Neural cell (in vitro differentiated cells): ENCODE data around the gene TIMM13. TPM values are rescaled to one million over a fixed set of nuclear protein-coding genes. Genes with fewer than 3 reads are reported as not detected.

Experiments
- H2AFZ ChIP-seq: fragments of 200-600, 300-800 bp; sonication (generic), shearing (Covaris generic); 2 replicates; pipeline ENCODE4 v1.6.0; 2014; ENCODE audit warnings: low read depth, mild to moderate bottlenecking, antibody characterized with exemption, low read length, moderate library complexity
- H3F3A ChIP-seq: fragments of 200-600 bp; shearing (Covaris generic); 2 replicates; pipeline ENCODE4 v1.6.1; 2016; ENCODE audit warnings: mild to moderate bottlenecking, moderate library complexity, mixed read lengths, antibody characterized with exemption, low read length; ENCODE audit not compliant: insufficient read depth, poor library complexity, severe bottlenecking
- H3K27ac ChIP-seq: fragments of 200-600, 300-800 bp; sonication (generic), shearing (Covaris generic); 2 replicates; pipeline ENCODE4 v1.5.1; 2014; ENCODE audit warnings: mild to moderate bottlenecking, low read length, moderate library complexity
- H3K27me3 ChIP-seq: fragments of 300-800, 200-600 bp; sonication (generic), shearing (Covaris generic); 2 replicates; pipeline ENCODE4 v1.6.0; 2014; ENCODE audit warnings: mild to moderate bottlenecking, low read depth, low read length, moderate library complexity; ENCODE audit not compliant: insufficient read depth
- H3K36me3 ChIP-seq: fragments of 300-800, 200-600 bp; sonication (generic), shearing (Covaris generic); 2 replicates; pipeline ENCODE4 v1.5.1; 2014; ENCODE audit warnings: mild to moderate bottlenecking, antibody characterized with exemption, low read length, moderate library complexity; ENCODE audit not compliant: insufficient read depth
- H3K4me2 ChIP-seq: fragments of 300-800, 200-600 bp; sonication (generic), shearing (Covaris generic); 2 replicates; pipeline ENCODE4 v1.6.0; 2014; ENCODE audit warnings: mild to moderate bottlenecking, low read length
- H3K4me3 ChIP-seq: fragments of 300-800, 200-600 bp; sonication (generic), shearing (Covaris generic); 2 replicates; pipeline ENCODE4 v1.5.1; 2014; ENCODE audit warnings: mild to moderate bottlenecking, low read length, moderate library complexity
- H3K79me2 ChIP-seq: fragments of 200-600 bp; shearing (Covaris generic); replicated peaks from 2 replicates; pipeline ENCODE4 v1.6.0; 2014; ENCODE audit warnings: mild to moderate bottlenecking, low read length, moderate library complexity; ENCODE audit not compliant: insufficient read depth
- H3K9ac ChIP-seq: fragments of 300-800, 200-600 bp; sonication (generic), shearing (Covaris generic); 2 replicates; pipeline ENCODE4 v1.6.1; 2016; ENCODE audit warnings: mild to moderate bottlenecking, low read length, mixed read lengths
- H3K9me2 ChIP-seq: fragments of 200-600 bp; shearing (Covaris generic); 2 replicates; pipeline ENCODE4 v1.6.1; 2016; ENCODE audit warnings: mild to moderate bottlenecking, low read length, mixed read lengths; ENCODE audit not compliant: insufficient read depth
- H3K9me3 ChIP-seq: fragments of 200-600, 300-800 bp; sonication (generic), shearing (Covaris generic); 2 replicates; pipeline ENCODE4 v1.6.1; 2016; ENCODE audit warnings: mild to moderate bottlenecking, mixed run types, low read length, moderate library complexity, mixed read lengths
- H4K20me1 ChIP-seq: fragments of 200-600 bp; shearing (Covaris generic); 2 replicates; pipeline ENCODE4 v1.6.1; 2016; ENCODE audit warnings: mild to moderate bottlenecking, mixed run types; ENCODE audit not compliant: insufficient read depth
- EP300 ChIP-seq: fragments of 450-650 bp; conservative IDR thresholded peaks from 2 replicates; pipeline ENCODE4 v1.6.1; 2014; ENCODE audit warnings: antibody characterized with exemption, mild to moderate bottlenecking, moderate library complexity; ENCODE audit not compliant: poor library complexity, severe bottlenecking
- EZH2 ChIP-seq: fragments of 200-600, 300-800 bp; shearing (Covaris generic), sonication (generic); IDR thresholded peaks from 2 replicates; pipeline ENCODE4 v1.6.1; 2014; ENCODE audit warnings: antibody characterized with exemption, low read length, borderline replicate concordance, mild to moderate bottlenecking; ENCODE audit not compliant: insufficient read depth, poor library complexity, severe bottlenecking
- MXI1 ChIP-seq: fragments of 450-650 bp; conservative IDR thresholded peaks from 2 replicates; pipeline ENCODE4 v1.6.1; 2014; ENCODE audit warnings: antibody characterized with exemption, mild to moderate bottlenecking; ENCODE audit not compliant: poor library complexity, severe bottlenecking
- POLR2AphosphoS5 ChIP-seq: IDR thresholded peaks from 2 replicates; pipeline ENCODE4 v1.6.1; 2012
- RAD21 ChIP-seq: fragments of 450-650 bp; conservative IDR thresholded peaks from 2 replicates; pipeline ENCODE4 v1.6.1; 2014; ENCODE audit warnings: antibody characterized with exemption, mild to moderate bottlenecking, moderate library complexity
- REST ChIP-seq: IDR thresholded peaks from 2 replicates; pipeline ENCODE4 v1.6.1; 2012; ENCODE audit warnings: borderline replicate concordance
- SMC3 ChIP-seq: fragments of 450-650 bp; conservative IDR thresholded peaks from 2 replicates; pipeline ENCODE4 v1.6.1; 2014; ENCODE audit warnings: antibody characterized with exemption, mild to moderate bottlenecking, moderate library complexity; ENCODE audit not compliant: poor library complexity
- TAF1 ChIP-seq: IDR thresholded peaks from 2 replicates; pipeline ENCODE4 v1.6.1; 2012; ENCODE audit warnings: low read depth
- polyA plus RNA-seq: library from polyadenylated mRNA; depleted of rRNA; stranded (reverse); fragments of >200 nt; gene quantifications from 2 replicates; pipeline ENCODE4 v1.2.3, GENCODE V29; 2014
- TF ChIP-seq, protein P1 (sequence below): fragments of 450-650 bp; IDR thresholded peaks from 2 replicates; pipeline ENCODE4 v1.5.1; 2014; ENCODE audit warnings: antibody characterized with exemption, mild to moderate bottlenecking, moderate library complexity; ENCODE audit not compliant: poor library complexity, severe bottlenecking

Gene TIMM13
- polyA plus RNA-seq, 1 donor from 2014 or later = 73.0 TPM

DNA sequence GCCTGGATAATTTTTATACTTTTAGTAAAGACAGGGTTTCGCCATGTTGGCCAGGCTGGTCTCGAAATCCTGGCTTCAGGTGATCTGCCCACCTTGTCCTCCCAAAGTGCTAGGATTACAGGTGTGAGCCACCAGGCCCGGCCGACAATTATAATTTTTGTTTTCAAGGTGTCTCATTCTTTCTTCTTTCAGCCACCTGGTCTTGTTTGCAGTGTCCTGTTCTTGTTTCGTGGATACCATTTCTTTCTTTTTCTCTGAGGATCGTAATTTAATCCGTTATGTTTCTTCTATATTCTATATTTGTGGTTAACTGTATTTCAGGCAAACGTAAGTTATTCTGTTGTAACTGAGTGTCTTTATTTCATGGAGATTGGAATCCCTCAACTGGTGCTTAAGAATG is 15.7 kb downstream of the TIMM13 start:
- Histone ChIP-seq H4K20me1 (no peaks in the 10 kb centered on the region), H3K9me2 (no peaks in the 10 kb centered on the region), H3K4me3 (no peak overlapping the region), H2AFZ (no peak overlapping the region), H3K4me2 (no peak overlapping the region), H3F3A (no peaks in the 10 kb centered on the region), H3K9me3 (no peaks in the 10 kb centered on the region), H3K27me3 (no peaks in the 10 kb centered on the region), H3K36me3 (no peaks in the 10 kb centered on the region), H3K79me2 (no peaks in the 10 kb centered on the region), H3K27ac (no peak overlapping the region), H3K9ac (no peak overlapping the region)
- TF ChIP-seq SMC3 = no peak
- no peak for TF ChIP-seq EZH2
- TF ChIP-seq TAF1 = no peak
- no peak for TF ChIP-seq POLR2AphosphoS5
- TF ChIP-seq, protein P1, sequence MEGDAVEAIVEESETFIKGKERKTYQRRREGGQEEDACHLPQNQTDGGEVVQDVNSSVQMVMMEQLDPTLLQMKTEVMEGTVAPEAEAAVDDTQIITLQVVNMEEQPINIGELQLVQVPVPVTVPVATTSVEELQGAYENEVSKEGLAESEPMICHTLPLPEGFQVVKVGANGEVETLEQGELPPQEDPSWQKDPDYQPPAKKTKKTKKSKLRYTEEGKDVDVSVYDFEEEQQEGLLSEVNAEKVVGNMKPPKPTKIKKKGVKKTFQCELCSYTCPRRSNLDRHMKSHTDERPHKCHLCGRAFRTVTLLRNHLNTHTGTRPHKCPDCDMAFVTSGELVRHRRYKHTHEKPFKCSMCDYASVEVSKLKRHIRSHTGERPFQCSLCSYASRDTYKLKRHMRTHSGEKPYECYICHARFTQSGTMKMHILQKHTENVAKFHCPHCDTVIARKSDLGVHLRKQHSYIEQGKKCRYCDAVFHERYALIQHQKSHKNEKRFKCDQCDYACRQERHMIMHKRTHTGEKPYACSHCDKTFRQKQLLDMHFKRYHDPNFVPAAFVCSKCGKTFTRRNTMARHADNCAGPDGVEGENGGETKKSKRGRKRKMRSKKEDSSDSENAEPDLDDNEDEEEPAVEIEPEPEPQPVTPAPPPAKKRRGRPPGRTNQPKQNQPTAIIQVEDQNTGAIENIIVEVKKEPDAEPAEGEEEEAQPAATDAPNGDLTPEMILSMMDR = no peak
- TF ChIP-seq REST = no peak
- TF ChIP-seq MXI1 = no peak
- TF ChIP-seq EP300 = no peak
- TF ChIP-seq RAD21 = no peak

- no peaks in the 10 kb centered on the region for H3K36me3 ChIP-seq
- no peaks in the 10 kb centered on the region for H3K27me3 ChIP-seq
Observed at GRCh38 chr19:2410023-2410422, 17.4 kb downstream of the TIMM13 start.

DNA sequence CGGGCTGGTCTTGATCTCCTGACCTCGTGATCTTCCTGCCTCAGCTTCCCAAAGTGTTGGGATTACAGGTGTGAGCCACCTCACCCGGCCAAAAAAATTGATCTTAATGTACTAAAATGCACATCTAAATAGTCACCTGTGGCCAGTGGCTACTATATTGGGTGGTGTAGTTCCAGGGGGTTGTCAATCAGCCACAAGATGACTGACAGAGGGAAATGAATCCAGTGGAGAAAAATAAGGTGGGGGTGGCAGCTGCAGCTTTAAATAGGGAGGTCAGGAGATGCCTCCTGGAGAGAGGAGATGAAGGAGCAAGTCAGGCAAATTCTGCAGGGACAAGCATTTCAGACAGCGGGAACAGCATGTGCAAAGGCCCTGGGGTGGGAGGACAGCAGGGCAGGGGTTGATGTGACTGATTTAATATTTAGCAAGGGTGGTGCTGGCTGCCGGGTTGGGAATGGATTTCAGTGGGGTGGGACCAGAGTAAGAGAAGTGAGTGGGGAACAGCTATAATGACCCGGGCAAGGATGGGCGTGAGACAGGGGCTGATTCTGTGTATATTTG is 18.0 kb downstream of the TIMM13 start:
- H3K9ac ChIP-seq = no peak overlapping the region
- H3K27ac ChIP-seq = no peak overlapping the region
- no peaks in the 10 kb centered on the region for H3K79me2 ChIP-seq
- H3K9me3 ChIP-seq = no peaks in the 10 kb centered on the region
- H3K36me3 ChIP-seq = no peaks in the 10 kb centered on the region
- no peaks in the 10 kb centered on the region for H3F3A ChIP-seq
- H2AFZ ChIP-seq = no peak overlapping the region
- H3K9me2 ChIP-seq = no peaks in the 10 kb centered on the region
- no peak overlapping the region for H3K4me2 ChIP-seq
- no peaks in the 10 kb centered on the region for H3K27me3 ChIP-seq
- no peak overlapping the region for H3K4me3 ChIP-seq
- TF ChIP-seq RAD21 (no peak), EZH2 (no peak), EP300 (no peak), POLR2AphosphoS5 (no peak), REST (no peak), TAF1 (no peak), MXI1 (no peak), SMC3 (no peak)
- TF ChIP-seq, protein P1 = no peak
- no peaks in the 10 kb centered on the region for H4K20me1 ChIP-seq

More at GRCh38 chr19:2410023-2410422, 17.4 kb downstream of the TIMM13 start:
- H4K20me1 ChIP-seq = no peaks in the 10 kb centered on the region
- no peak overlapping the region for H3K4me3 ChIP-seq
- no peaks in the 10 kb centered on the region for H3K9me3 ChIP-seq
- H2AFZ ChIP-seq = no peak overlapping the region
- no peak for TF ChIP-seq RAD21
- H3K4me2 ChIP-seq = no peak overlapping the region
- H3K79me2 ChIP-seq = no peaks in the 10 kb centered on the region
- H3K27ac ChIP-seq = no peak overlapping the region
- no peaks in the 10 kb centered on the region for H3K9me2 ChIP-seq
- H3K9ac ChIP-seq = no peak overlapping the region
- H3F3A ChIP-seq = no peaks in the 10 kb centered on the region
